ENCODE data around the gene SYPL2. TPM values are rescaled to one million over a fixed set of nuclear protein-coding genes. Genes with fewer than 3 reads are reported as not detected.
"Not testable (repeated sequence)": the region's sequence is repeated elsewhere in the genome, so short reads cannot be mapped to it uniquely, and the experiment has no call there.

SYPL2 gene
- total RNA-seq = not detected

- DNase-seq (ENCODE audit: low read depth in 2 of 3, low spot score in 2 of 3) = peak in 2 of 3 donors; percentile 18 to 25
Measured at GRCh38 chr1:109466452-109467300, at the start of gene SYPL2. TSS of gene SYPL2 (plus strand) at chr1:109466546. CDS start at chr1:109466844, 298 bp downstream.

- DNase-seq (ENCODE audit: low read depth in 2 of 3, low spot score in 2 of 3) = no peak
Measured at GRCh38 chr1:109423498-109423897, 42.8 kb upstream of the SYPL2 start.

- peak; percentile 25 to 82 (median 77) for DNase-seq (ENCODE audit: low read depth in 2 of 3, low spot score in 2 of 3)
Measured at GRCh38 chr1:109425391-109426280, 40.7 kb upstream of the SYPL2 start.

- peak; percentile 85 to 99 (median 98) for DNase-seq (ENCODE audit: low read depth in 2 of 3, low spot score in 2 of 3)
Measured at GRCh38 chr1:109426281-109427170, 39.8 kb upstream of the SYPL2 start, which contains the start of gene PSMA5. TSS of gene PSMA5 (minus strand) at chr1:109426448. CDS start at chr1:109426330, 118 bp downstream.

GRCh38 chr1:109427171-109427467 is 39.2 kb upstream of the SYPL2 start:
- DNase-seq (ENCODE audit: low read depth in 2 of 3, low spot score in 2 of 3) = peak in 2 of 3 donors; percentile 9 to 35

GRCh38 chr1:109432336-109432735 is 34.0 kb upstream of the SYPL2 start:
- DNase-seq (ENCODE audit: low read depth in 2 of 3, low spot score in 2 of 3) = no peak

GRCh38 chr1:109433322-109433721 is 33.0 kb upstream of the SYPL2 start:
- DNase-seq (ENCODE audit: low read depth in 2 of 3, low spot score in 2 of 3) = no peak

GRCh38 chr1:109434484-109434883 is 31.9 kb upstream of the SYPL2 start:
- no peak for DNase-seq (ENCODE audit: low read depth in 2 of 3, low spot score in 2 of 3)

- no peak for DNase-seq (ENCODE audit: low read depth in 2 of 3, low spot score in 2 of 3)
Measured at GRCh38 chr1:109438798-109439297, 27.5 kb upstream of the SYPL2 start.

- DNase-seq (ENCODE audit: low read depth in 2 of 3, low spot score in 2 of 3) = no peak
Measured at GRCh38 chr1:109441069-109441468, 25.3 kb upstream of the SYPL2 start.

GRCh38 chr1:109443476-109443875 is 22.9 kb upstream of the SYPL2 start:
- DNase-seq (ENCODE audit: low read depth in 2 of 3, low spot score in 2 of 3) = no peak

- DNase-seq (ENCODE audit: low read depth in 2 of 3, low spot score in 2 of 3) = no peak
Measured at GRCh38 chr1:109444346-109444745, 22.0 kb upstream of the SYPL2 start.

GRCh38 chr1:109445949-109446695 is 20.2 kb upstream of the SYPL2 start:
- DNase-seq (ENCODE audit: low read depth in 2 of 3, low spot score in 2 of 3) = not testable (repeated sequence)

GRCh38 chr1:109447524-109447923 is 18.8 kb upstream of the SYPL2 start:
- no peak for DNase-seq (ENCODE audit: low read depth in 2 of 3, low spot score in 2 of 3)

- peak in 1 of 3 donors; percentile 5 for DNase-seq (ENCODE audit: low read depth in 2 of 3, low spot score in 2 of 3)
Measured at GRCh38 chr1:109454497-109455133, 11.7 kb upstream of the SYPL2 start.

GRCh38 chr1:109457819-109458218 is 8.5 kb upstream of the SYPL2 start:
- DNase-seq (ENCODE audit: low read depth in 2 of 3, low spot score in 2 of 3) = no peak

GRCh38 chr1:109466125-109466451 is 258 bp upstream of the SYPL2 start:
- DNase-seq (ENCODE audit: low read depth in 2 of 3, low spot score in 2 of 3) = no peak

GRCh38 chr1:109467301-109467777 is 993 bp downstream of the SYPL2 start:
- DNase-seq (ENCODE audit: low read depth in 2 of 3, low spot score in 2 of 3) = no peak

GRCh38 chr1:109468061-109468460 is 1.7 kb downstream of the SYPL2 start:
- no peak for DNase-seq (ENCODE audit: low read depth in 2 of 3, low spot score in 2 of 3)
